ENCODE results near the gene FNDC7. TPM values are rescaled to one million over a fixed set of nuclear protein-coding genes. Genes with fewer than 3 reads are reported as not detected.
"Not testable (repeated sequence)": the region's sequence is repeated elsewhere in the genome, so short reads cannot be mapped to it uniquely, and the experiment has no call there.

FNDC7 gene
- total and polyA plus RNA-seq, 2 donors (not counting 3 experiments of a cell fraction or from before 2014, with no cell fraction given), result not detected

DNA sequence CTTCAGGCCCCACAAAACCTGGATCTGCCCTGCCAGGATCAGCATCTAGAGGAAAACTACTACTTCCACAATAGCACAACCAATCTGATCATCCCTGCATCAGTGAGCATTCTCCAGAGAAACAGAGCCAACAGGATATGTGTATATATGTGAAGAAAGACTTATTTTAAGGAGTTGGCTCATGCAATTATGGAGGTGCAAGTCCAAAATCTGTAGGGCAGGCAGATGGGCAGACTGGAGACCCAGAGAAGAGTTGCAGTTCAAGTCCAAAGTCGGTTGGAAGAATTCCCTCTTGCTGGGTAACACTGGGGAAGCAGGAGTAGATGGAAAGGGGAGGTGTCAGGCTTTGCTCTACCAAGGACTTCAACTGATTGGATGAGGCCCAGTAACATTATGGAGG, 46.9 kb upstream of the FNDC7 start:
- dilution Hi-C loops (cut with MboI; ENCODE audit: extremely low pct_ligation_motif_present, low sequenced_read_pairs), result no loop called here
- BruUV-seq (replicated peaks), result no TSS peak
- CTCF ChIA-PET, result no interaction called here

DNA sequence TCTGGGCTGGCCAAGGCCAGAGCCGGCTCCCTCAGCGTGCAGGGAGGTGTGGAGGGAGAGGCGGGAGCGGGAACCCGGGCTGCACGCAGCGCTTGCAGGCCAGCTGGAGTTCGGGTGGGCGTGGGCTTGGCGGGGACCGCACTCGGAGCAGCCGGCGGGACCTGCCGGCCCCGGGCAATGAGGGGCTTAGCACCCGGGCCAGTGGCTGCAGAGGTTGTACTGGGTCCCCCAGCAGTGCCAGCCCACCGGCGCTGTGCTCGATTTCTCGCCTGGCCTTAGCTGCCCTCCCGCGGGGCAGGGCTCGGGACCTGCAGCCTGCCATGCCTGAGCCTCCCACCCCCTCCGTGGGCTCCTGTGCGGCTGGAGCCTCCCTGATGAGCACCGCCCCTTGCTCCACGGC, 45.3 kb upstream of the FNDC7 start:
- CTCF ChIA-PET, result not testable (repeated sequence)

More for the DNA sequence above, 46.9 kb upstream of the FNDC7 start:
- H3K79me2 ChIP-seq (ENCODE audit: control insufficient read depth, insufficient read depth, low read length), result no peaks in the 10 kb centered on the region
- H4K20me1 ChIP-seq (replicated peaks; ENCODE audit: control insufficient read depth, extremely low read depth, insufficient read depth, low read length), result no peaks in the 10 kb centered on the region
- no peaks in the 10 kb centered on the region for H3K9me3 ChIP-seq (replicated peaks; ENCODE audit: control insufficient read depth, insufficient read depth, low read length)
- H3K4me1 ChIP-seq (ENCODE audit: control insufficient read depth, extremely low read depth, insufficient read depth, low read length), result peaks cover 7% of the 10 kb centered on the region
- intact Hi-C loops (cut with micrococcal nuclease), result no loop called here
- no peaks in the 10 kb centered on the region for H3K36me3 ChIP-seq (ENCODE audit: control insufficient read depth in 2 of 2, extremely low read depth in 1 of 2, insufficient read depth in 2 of 2, low read length in 2 of 2)
- no peak overlapping the region for H3K9ac ChIP-seq (replicated peaks; ENCODE audit: extremely low read depth, insufficient read depth, low read length)
- no peak for DNase-seq (ENCODE audit: low read depth, low spot score)
- no peaks in the 10 kb centered on the region for H3K27me3 ChIP-seq (ENCODE audit: control insufficient read depth in 2 of 2, insufficient read depth in 2 of 2, low read length in 2 of 2)
- no peak overlapping the region for H3K4me2 ChIP-seq (ENCODE audit: insufficient read depth, low read length)
- no peak overlapping the region for H3K4me3 ChIP-seq (replicated peaks in 1 of 3; ENCODE audit: insufficient read depth in 1 of 3, low read depth in 1 of 3, low read length in 3 of 3)
- H3K9me1 ChIP-seq (replicated peaks; ENCODE audit: control insufficient read depth, extremely low read depth, insufficient read depth, low read length), result no peaks in the 10 kb centered on the region
- no peak overlapping the region for H2AFZ ChIP-seq (ENCODE audit: low read depth, low read length)
- TF ChIP-seq FOS (IDR thresholded peaks at IDR 0.05; ENCODE audit: borderline replicate concordance, insufficient read depth, low read length) (no peak), POLR2AphosphoS5 (IDR thresholded peaks at IDR 0.05; ENCODE audit: insufficient read depth, low read depth, low read length) (no peak), POLR2A (IDR thresholded peaks at IDR 0.05; ENCODE audit: low read depth, low read length) (no peak), MYC (IDR thresholded peaks at IDR 0.05; ENCODE audit: low read depth, low read length) (no peak), GATA2 (IDR thresholded peaks at IDR 0.05; ENCODE audit: insufficient read depth, insufficient read length, low read depth, low read length) (no peak), EZH2 (IDR thresholded peaks at IDR 0.05; ENCODE audit: borderline replicate concordance, low read depth, low read length, severe bottlenecking) (no peak), JUN (IDR thresholded peaks at IDR 0.05; ENCODE audit: borderline replicate concordance, insufficient read depth, insufficient read length, low read depth) (no peak)
- TF ChIP-seq, protein P1, sequence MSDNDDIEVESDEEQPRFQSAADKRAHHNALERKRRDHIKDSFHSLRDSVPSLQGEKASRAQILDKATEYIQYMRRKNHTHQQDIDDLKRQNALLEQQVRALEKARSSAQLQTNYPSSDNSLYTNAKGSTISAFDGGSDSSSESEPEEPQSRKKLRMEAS (IDR thresholded peaks at IDR 0.05; ENCODE audit: insufficient read depth, insufficient read length), result no peak
- TF ChIP-seq, protein P2, sequence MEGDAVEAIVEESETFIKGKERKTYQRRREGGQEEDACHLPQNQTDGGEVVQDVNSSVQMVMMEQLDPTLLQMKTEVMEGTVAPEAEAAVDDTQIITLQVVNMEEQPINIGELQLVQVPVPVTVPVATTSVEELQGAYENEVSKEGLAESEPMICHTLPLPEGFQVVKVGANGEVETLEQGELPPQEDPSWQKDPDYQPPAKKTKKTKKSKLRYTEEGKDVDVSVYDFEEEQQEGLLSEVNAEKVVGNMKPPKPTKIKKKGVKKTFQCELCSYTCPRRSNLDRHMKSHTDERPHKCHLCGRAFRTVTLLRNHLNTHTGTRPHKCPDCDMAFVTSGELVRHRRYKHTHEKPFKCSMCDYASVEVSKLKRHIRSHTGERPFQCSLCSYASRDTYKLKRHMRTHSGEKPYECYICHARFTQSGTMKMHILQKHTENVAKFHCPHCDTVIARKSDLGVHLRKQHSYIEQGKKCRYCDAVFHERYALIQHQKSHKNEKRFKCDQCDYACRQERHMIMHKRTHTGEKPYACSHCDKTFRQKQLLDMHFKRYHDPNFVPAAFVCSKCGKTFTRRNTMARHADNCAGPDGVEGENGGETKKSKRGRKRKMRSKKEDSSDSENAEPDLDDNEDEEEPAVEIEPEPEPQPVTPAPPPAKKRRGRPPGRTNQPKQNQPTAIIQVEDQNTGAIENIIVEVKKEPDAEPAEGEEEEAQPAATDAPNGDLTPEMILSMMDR (IDR thresholded peaks at IDR 0.05; ENCODE audit: extremely low read depth in 1 of 2, insufficient read depth in 1 of 2, low read depth in 1 of 2, low read length in 2 of 2), result no peak
- no peak for FAIRE-seq
- POLR2A ChIA-PET, result no interaction called here
- no peak overlapping the region for H3K27ac ChIP-seq (ENCODE audit: insufficient read depth, low read depth, low read length)

More for the DNA sequence above, 45.3 kb upstream of the FNDC7 start:
- POLR2A ChIA-PET; H3K79me2 ChIP-seq (ENCODE audit: control insufficient read depth, insufficient read depth, low read length); intact Hi-C loops (cut with micrococcal nuclease); H3K27me3 ChIP-seq (ENCODE audit: control insufficient read depth in 2 of 2, insufficient read depth in 2 of 2, low read length in 2 of 2); H3K4me1 ChIP-seq (ENCODE audit: control insufficient read depth, extremely low read depth, insufficient read depth, low read length); dilution Hi-C loops (cut with MboI; ENCODE audit: extremely low pct_ligation_motif_present, low sequenced_read_pairs); H3K36me3 ChIP-seq (ENCODE audit: control insufficient read depth in 2 of 2, extremely low read depth in 1 of 2, insufficient read depth in 2 of 2, low read length in 2 of 2); H3K4me3 ChIP-seq (replicated peaks in 1 of 3; ENCODE audit: insufficient read depth in 1 of 3, low read depth in 1 of 3, low read length in 3 of 3); H3K4me2 ChIP-seq (ENCODE audit: insufficient read depth, low read length); H3K9me1 ChIP-seq (replicated peaks; ENCODE audit: control insufficient read depth, extremely low read depth, insufficient read depth, low read length); H3K27ac ChIP-seq (ENCODE audit: insufficient read depth, low read depth, low read length); H2AFZ ChIP-seq (ENCODE audit: low read depth, low read length); H3K9me3 ChIP-seq (replicated peaks; ENCODE audit: control insufficient read depth, insufficient read depth, low read length); DNase-seq (ENCODE audit: low read depth, low spot score); H4K20me1 ChIP-seq (replicated peaks; ENCODE audit: control insufficient read depth, extremely low read depth, insufficient read depth, low read length); FAIRE-seq; H3K9ac ChIP-seq (replicated peaks; ENCODE audit: extremely low read depth, insufficient read depth, low read length); BruUV-seq (replicated peaks): not testable (repeated sequence)
